GM12878 (cell line): ENCODE measurements around the gene TMCC2. TPM values are rescaled to one million over a fixed set of nuclear protein-coding genes. Genes with fewer than 3 reads are reported as not detected.

ENCODE experiments used
- ATF3 ChIP-seq: IDR thresholded peaks from 2 replicates; pipeline ENCODE4 v1.6.1; 2011; ENCODE audit warnings: low read depth, mild to moderate bottlenecking, low read length, moderate library complexity, borderline replicate concordance; ENCODE audit errors: extremely low read depth
- CTCF ChIP-seq, 3 experiments: IDR thresholded peaks in 2 of 3; conservative IDR thresholded peaks in 1 of 3; 2 replicates each; pipeline ENCODE4 v1.5.1; 2011; ENCODE audit warnings: low read depth in 3 of 3, low read length in 3 of 3, mild to moderate bottlenecking in 3 of 3, control low read depth in 2 of 3, moderate library complexity in 2 of 3, inconsistent platforms in 1 of 3, mixed read lengths in 1 of 3; ENCODE audit not compliant: control insufficient read depth in 2 of 3, insufficient read depth in 1 of 3; ENCODE audit errors: extremely low read depth in 1 of 3
- DPF2 ChIP-seq: fragments of 450-650 bp; IDR thresholded peaks from 2 replicates; pipeline ENCODE4 v1.6.1; 2017; ENCODE audit warnings: mild to moderate bottlenecking
- EGR1 ChIP-seq, 2 experiments: IDR thresholded peaks; 1 replicate in 1 of 2; 2 replicates in 1 of 2; pipeline ENCODE4 v1.6.1; 2011 to 2012; ENCODE audit warnings: low read depth in 2 of 2, low read length in 2 of 2, borderline replicate concordance in 1 of 2, mild to moderate bottlenecking in 1 of 2, moderate library complexity in 1 of 2
- ETV6 ChIP-seq, 2 experiments: fragments of 450-650 bp in 1 of 2; IDR thresholded peaks in 1 of 2; conservative IDR thresholded peaks in 1 of 2; 2 replicates each; pipeline ENCODE4 v1.6.1; 2014; ENCODE audit warnings: antibody characterized with exemption in 1 of 2, borderline replicate concordance in 1 of 2, low read depth in 1 of 2, mild to moderate bottlenecking in 1 of 2, moderate library complexity in 1 of 2
- HSF1 ChIP-seq: fragments of 150-350 bp; IDR thresholded peaks from 2 replicates; pipeline ENCODE4 v1.6.1; 2014; ENCODE audit warnings: mild to moderate bottlenecking, low read depth, low read length
- IRF3 ChIP-seq: fragments of 450-650 bp; IDR thresholded peaks from 2 replicates; pipeline ENCODE4 v1.6.1; 2014; ENCODE audit warnings: mild to moderate bottlenecking
- JUND ChIP-seq: IDR thresholded peaks from 2 replicates; pipeline ENCODE4 v1.6.1; 2012; ENCODE audit warnings: low read depth, mild to moderate bottlenecking, low read length, improper control_type of control experiment, moderate library complexity
- NFIC ChIP-seq: IDR thresholded peaks from 2 replicates; pipeline ENCODE4 v1.6.1; 2012; ENCODE audit warnings: low read depth, mild to moderate bottlenecking, inconsistent platforms, low read length, moderate library complexity
- NR2C2 ChIP-seq: IDR thresholded peaks from 2 replicates; pipeline ENCODE4 v1.6.1; 2011; ENCODE audit warnings: borderline replicate concordance, low read depth; ENCODE audit not compliant: control insufficient read depth, insufficient read length
- POU2F2 ChIP-seq: IDR thresholded peaks from 3 replicates; pipeline ENCODE4 v1.6.1; 2011; ENCODE audit warnings: low read depth, mild to moderate bottlenecking, low read length, borderline replicate concordance
- REST ChIP-seq: IDR thresholded peaks from 2 replicates; pipeline ENCODE4 v1.6.1; 2012; ENCODE audit warnings: mild to moderate bottlenecking, low read depth, low read length
- SKIL ChIP-seq: fragments of 450-650 bp; IDR thresholded peaks from 2 replicates; pipeline ENCODE4 v1.6.1; 2017; ENCODE audit warnings: mild to moderate bottlenecking, low read depth, inconsistent platforms; ENCODE audit not compliant: poor library complexity, severe bottlenecking
- SPI1 ChIP-seq: IDR thresholded peaks from 2 replicates; pipeline ENCODE4 v1.6.1; 2011; ENCODE audit warnings: low read depth, mild to moderate bottlenecking, low read length, moderate library complexity, borderline replicate concordance; ENCODE audit not compliant: insufficient read depth
- TCF12 ChIP-seq: IDR thresholded peaks from 2 replicates; pipeline ENCODE4 v1.6.1; 2011; ENCODE audit warnings: low read depth, mild to moderate bottlenecking, low read length
- ZSCAN29 ChIP-seq: fragments of 450-650 bp; IDR thresholded peaks from 2 replicates; pipeline ENCODE4 v1.6.1; 2017; ENCODE audit warnings: mild to moderate bottlenecking, moderate library complexity
- polyA plus RNA-seq, 11 experiments: library from polyadenylated mRNA; depleted of rRNA in 4 of 11; unstranded in 6 of 11; stranded (reverse) in 5 of 11; fragments of >200 nt; fragmentation: Nextera tagmentation in 4 of 11; fragmentation: Illumina TruSeq in 1 of 11; extraction: Ambion mirVana in 4 of 11; extraction: Trizol in 1 of 11; gene quantifications; 1 replicate in 1 of 11; 2 replicates in 10 of 11; pipeline versions ENCODE4 v1.2.1 to v1.2.3, GENCODE V29; 2011 to 2016; ENCODE audit warnings: inconsistent platforms in 2 of 11, missing spikeins in 2 of 11, low read depth in 1 of 11
- total RNA-seq, 4 experiments: library from RNA; depleted of rRNA in 3 of 4; stranded (reverse); fragments of >200 nt in 3 of 4; fragmentation: Illumina TruSeq in 1 of 4; extraction: Trizol in 1 of 4; gene quantifications; 2 replicates each; pipeline versions ENCODE4 v1.2.1 to v1.2.3, GENCODE V29; 2013 to 2021

Gene TMCC2
- total and polyA plus RNA-seq, 10 of the 15 experiments (the other 5 are each of a cell fraction or from before 2014, with no cell fraction given): 0.06 to 2.3 (median 0.76) TPM

GRCh38 chr1:205255941-205256780 is 28.4 kb downstream of the TMCC2 start (continued):
- no peak for TF ChIP-seq SPI1
- TF ChIP-seq JUND: no peak
- TF ChIP-seq REST: no peak
- TF ChIP-seq ETV6 (conservative IDR thresholded peaks at IDR 0.05 in 1 of 2, IDR thresholded peaks at IDR 0.05 in 1 of 2; ENCODE audit: borderline replicate concordance in 1 of 2, low read depth in 1 of 2): no peak
- TF ChIP-seq NR2C2: no peak
- no peak for TF ChIP-seq ZSCAN29
- TF ChIP-seq ATF3: no peak
- no peak for TF ChIP-seq HSF1
- no peak for TF ChIP-seq TCF12
- TF ChIP-seq EGR1 (IDR thresholded peaks at IDR 0.05; ENCODE audit: borderline replicate concordance in 1 of 2, low read depth in 2 of 2, low read length in 2 of 2): no peak
- TF ChIP-seq NFIC: no peak
- TF ChIP-seq DPF2: peak; percentile 23; the same call in 1 of the 2 replicates
- TF ChIP-seq SKIL: peak; percentile 25
- TF ChIP-seq IRF3: no peak
- TF ChIP-seq POU2F2: no peak
- peak; percentile 91 to 96 (median 93); a peak in 5 of 6 replicates for TF ChIP-seq CTCF (IDR thresholded peaks at IDR 0.05 in 2 of 3, conservative IDR thresholded peaks at IDR 0.05 in 1 of 3; ENCODE audit: control insufficient read depth in 2 of 3, extremely low read depth in 1 of 3, insufficient read depth in 1 of 3, low read depth in 3 of 3, low read length in 3 of 3)
